Activated B cell treated with CpG ODN at 0.5 μM for 24 hours (primary cell): ENCODE results near the gene SDE2. TPM values are rescaled to one million over a fixed set of nuclear protein-coding genes. Genes with fewer than 3 reads are reported as not detected.
"Not testable (repeated sequence)": the region's sequence is repeated elsewhere in the genome, so short reads cannot be mapped to it uniquely, and the experiment has no call there.

ENCODE experiments used
- ATAC-seq: fragments of 200-7000 bp; cut with Tn5 transposase; one replicate; pipeline ENCODE4 v1.10.0; 2021; ENCODE audit warnings: low read depth, mild to moderate bottlenecking, moderate library complexity
- CTCF ChIA-PET: fragments of 350-600 bp; sonication (Branson Sonifier 250); formaldehyde crosslinking; loops from one replicate; lab custom pipeline; 2021; ENCODE audit warnings: antibody characterized with exemption; lab: Charles Lee
- POLR2A ChIA-PET: fragments of 350-600 bp; sonication (Branson Sonifier 250); formaldehyde crosslinking; loops from one replicate; lab custom pipeline; 2021; ENCODE audit warnings: antibody characterized with exemption; lab: Charles Lee
- DNase-seq: peaks from one replicate; pipeline ENCODE4 v3.0.0; 2022
- H3K27ac Mint-ChIP-seq: one replicate; pipeline ENCODE4 v1.8.0; 2020; ENCODE audit warnings: mixed read lengths
- H3K27me3 Mint-ChIP-seq: one replicate; pipeline ENCODE4 v1.8.0; 2021; ENCODE audit warnings: mixed read lengths
- H3K36me3 Mint-ChIP-seq: one replicate; pipeline ENCODE4 v1.8.0; 2021; ENCODE audit warnings: low read depth, mixed read lengths
- H3K4me1 Mint-ChIP-seq: one replicate; pipeline ENCODE4 v1.8.0; 2021; ENCODE audit warnings: mixed read lengths
- H3K4me3 Mint-ChIP-seq: one replicate; pipeline ENCODE4 v1.8.0; 2020; ENCODE audit warnings: mild to moderate bottlenecking, mixed read lengths
- H3K9me3 Mint-ChIP-seq: one replicate; pipeline ENCODE4 v1.8.0; 2020; ENCODE audit warnings: mixed read lengths
- CTCF ChIP-seq: fragments of 200-600 bp; IDR thresholded peaks from one replicate; pipeline ENCODE4 v1.8.0; 2022; ENCODE audit warnings: antibody characterized with exemption, mild to moderate bottlenecking
- intact Hi-C: fragments of 100-400 bp; cut with micrococcal nuclease; formaldehyde crosslinking; loops from one replicate; pipeline ENCODE4 v1.15.1; 2024
- total RNA-seq: library from RNA; stranded (reverse); gene quantifications from 2 replicates; pipeline ENCODE4 v1.2.3, GENCODE V29; 2022

SDE2 gene
- total RNA-seq, 1 donor from 2014 or later: 21.8 TPM

- Mint-ChIP-seq H3K4me1 (no peaks in the 10 kb centered on the region), H3K36me3 (no peaks in the 10 kb centered on the region), H3K27ac (no peak overlapping the region), H3K4me3 (no peak overlapping the region), H3K9me3 (no peaks in the 10 kb centered on the region), H3K27me3 (peaks cover 3% of the 10 kb centered on the region)
- CTCF ChIA-PET: no interaction called here
- no peak for ATAC-seq
- intact Hi-C loops: no loop called here
- TF ChIP-seq CTCF: no peak
- POLR2A ChIA-PET: interaction anchor here (5.1 kb wide), 1 partner anchor 12 kb away, joined by 26 read pairs; the partner anchor contains the start of gene PYCR2
- DNase-seq: no peak
These were observed 62.6 kb downstream of the SDE2 start for GRCh38 chr1:225936523-225936922.

GRCh38 chr1:225936086-225936485, 63.1 kb downstream of the SDE2 start:
- H3K9me3 Mint-ChIP-seq, ATAC-seq, H3K4me1 Mint-ChIP-seq, H3K27ac Mint-ChIP-seq, H3K4me3 Mint-ChIP-seq, CTCF ChIA-PET, H3K27me3 Mint-ChIP-seq, intact Hi-C loops, DNase-seq, H3K36me3 Mint-ChIP-seq: not testable (repeated sequence)
- POLR2A ChIA-PET: interaction anchor here (5.1 kb wide), 1 partner anchor 11 kb away, joined by 26 read pairs; the partner anchor contains the start of gene PYCR2

GRCh38 chr1:225934711-225935110, 64.4 kb downstream of the SDE2 start:
- CTCF ChIA-PET: no interaction called here
- POLR2A ChIA-PET: interaction anchor here (5.1 kb wide), 1 partner anchor 10 kb away, joined by 26 read pairs; the partner anchor contains the start of gene PYCR2

GRCh38 chr1:225933072-225933471, 66.1 kb downstream of the SDE2 start:
- POLR2A ChIA-PET: no interaction called here
- no peak for TF ChIP-seq CTCF
- Mint-ChIP-seq H3K9me3 (no peaks in the 10 kb centered on the region), H3K4me3 (no peak overlapping the region), H3K4me1 (no peaks in the 10 kb centered on the region), H3K27me3 (no peaks in the 10 kb centered on the region), H3K36me3 (no peaks in the 10 kb centered on the region), H3K27ac (no peak overlapping the region)
- intact Hi-C loops: no loop called here
- ATAC-seq: no peak
- DNase-seq: no peak
- CTCF ChIA-PET: no interaction called here

More at GRCh38 chr1:225934711-225935110, 64.4 kb downstream of the SDE2 start:
- no peaks in the 10 kb centered on the region for H3K27me3 Mint-ChIP-seq
- ATAC-seq (no peak), DNase-seq (no peak)
- TF ChIP-seq CTCF: no peak
- intact Hi-C loops: no loop called here
- no peaks in the 10 kb centered on the region for H3K4me1 Mint-ChIP-seq
- no peak overlapping the region for H3K27ac Mint-ChIP-seq
- H3K36me3 Mint-ChIP-seq: no peaks in the 10 kb centered on the region
- H3K4me3 Mint-ChIP-seq: no peak overlapping the region
- H3K9me3 Mint-ChIP-seq: no peaks in the 10 kb centered on the region

Other genes starting within 250 kb of the SDE2 start
- gene SRP9, start 221.5 kb downstream of the SDE2 start, total RNA-seq: 141 and 143 TPM in 2 replicates
- 0.93 and 1.2 TPM in 2 replicates for gene EPHX1, start 189.2 kb downstream of the SDE2 start, total RNA-seq
- 54.8 and 74.5 TPM in 2 replicates for gene TMEM63A, start 117.0 kb downstream of the SDE2 start, total RNA-seq
- not detected in 2 replicates for gene LEFTY1, start 110.2 kb downstream of the SDE2 start, total RNA-seq
- gene PYCR2, start 75.1 kb downstream of the SDE2 start, total RNA-seq: 109 and 110 TPM in 2 replicates
- gene LEFTY2, start 58.1 kb downstream of the SDE2 start, total RNA-seq: not detected in 2 replicates
- gene H3-3A, start 63.4 kb upstream of the SDE2 start, total RNA-seq: 600 and 642 TPM in 2 replicates
- gene ACBD3, start 187.4 kb upstream of the SDE2 start, total RNA-seq: 38.6 and 41.4 TPM in 2 replicates
- gene MIXL1, start 224.3 kb upstream of the SDE2 start, total RNA-seq: 0.75 and 0.93 TPM in 2 replicates